Stomach smooth muscle (tissue), 2 donors: ENCODE measurements around the gene TAF6L.
A peak's percentile ranks its signal among the peaks of the same experiment; 100 is the strongest.
"Not testable (repeated sequence)": the region's sequence is repeated elsewhere in the genome, so short reads cannot be mapped to it uniquely, and the experiment has no call there.

Experiments
- H3K27ac ChIP-seq: one replicate; pipeline ENCODE4 v1.7.0; 2013; ENCODE audit warnings: mild to moderate bottlenecking, low read length, inconsistent platforms
- H3K27me3 ChIP-seq, 2 donors: one replicate each; pipeline ENCODE4 v1.7.0; 2013; ENCODE audit warnings: low read length in 2 of 2; ENCODE audit not compliant: insufficient read depth in 2 of 2, control insufficient read depth in 1 of 2
- H3K36me3 ChIP-seq, 2 donors: one replicate each; pipeline ENCODE4 v1.7.0; 2013; ENCODE audit warnings: low read length in 2 of 2; ENCODE audit not compliant: control insufficient read depth in 2 of 2, insufficient read depth in 2 of 2
- H3K4me1 ChIP-seq: one replicate; pipeline ENCODE4 v1.7.0; 2013; ENCODE audit warnings: low read length; ENCODE audit not compliant: control insufficient read depth, insufficient read depth
- H3K4me3 ChIP-seq, 2 donors: one replicate each; pipeline ENCODE4 v1.7.0; 2013; ENCODE audit warnings: low read length in 2 of 2
- H3K9ac ChIP-seq, 2 donors: one replicate each; pipeline ENCODE4 v1.7.0; 2013; ENCODE audit warnings: low read length in 2 of 2, mild to moderate bottlenecking in 1 of 2
- H3K9me3 ChIP-seq, 2 donors: one replicate each; pipeline ENCODE4 v1.7.0; 2013; ENCODE audit warnings: low read length in 2 of 2; ENCODE audit not compliant: control insufficient read depth in 2 of 2
- donor health status: healthy.
- donor health status: Pancreatic carcinoma.

TAF6L gene

DNA sequence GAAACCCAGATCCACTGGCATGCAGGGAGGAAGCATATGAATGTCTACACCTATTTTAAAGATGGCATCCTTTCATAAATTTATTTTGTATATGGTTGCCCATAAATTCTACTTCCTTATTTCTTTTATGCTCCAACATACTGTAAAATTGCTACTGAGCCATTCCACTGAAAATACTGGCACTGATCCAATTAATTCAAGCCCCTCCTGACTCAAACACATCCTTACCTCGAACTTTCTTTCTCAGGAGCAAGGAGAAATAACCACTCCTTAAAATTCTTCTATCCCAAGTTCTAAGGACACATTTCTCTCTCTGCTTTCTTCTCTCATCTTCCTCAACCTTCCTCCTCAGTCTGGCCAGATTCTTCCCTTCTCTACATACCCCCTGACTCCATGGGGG, 39.6 kb downstream of the TAF6L start:
- no peak overlapping the region for H3K9ac ChIP-seq
- no peaks in the 10 kb centered on the region for H3K27me3 ChIP-seq
- no peak overlapping the region for H3K4me3 ChIP-seq
- H3K4me1 ChIP-seq: peaks cover 8% of the 10 kb centered on the region
- peaks cover 7 to 8% of the 10 kb centered on the region in 2 donors for H3K36me3 ChIP-seq
- no peak overlapping the region for H3K27ac ChIP-seq
- H3K9me3 ChIP-seq: no peaks in the 10 kb centered on the region

DNA sequence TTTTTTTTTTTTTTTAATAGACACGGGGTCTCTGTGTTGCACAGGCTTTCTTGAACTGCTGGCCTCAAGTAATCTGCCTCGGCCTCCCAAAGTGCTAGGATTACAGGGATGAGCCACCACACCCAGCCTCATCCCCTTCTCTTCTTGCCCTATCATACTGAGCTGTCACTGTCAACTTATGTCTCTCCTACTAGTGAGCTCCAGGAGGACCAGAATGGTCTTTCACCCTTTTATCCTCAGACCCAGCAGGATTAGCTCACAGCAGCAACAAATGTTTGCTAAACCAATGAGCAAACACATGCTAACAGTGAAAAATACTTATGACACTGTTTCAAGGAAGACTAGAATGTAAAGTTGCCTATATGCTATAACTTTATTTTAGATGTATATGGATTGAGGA, 40.5 kb downstream of the TAF6L start:
- no peak overlapping the region for H3K9ac ChIP-seq
- H3K4me3 ChIP-seq: no peak overlapping the region
- no peaks in the 10 kb centered on the region for H3K27me3 ChIP-seq
- H3K27ac ChIP-seq: no peak overlapping the region
- H3K9me3 ChIP-seq: no peaks in the 10 kb centered on the region
- H3K36me3 ChIP-seq: peaks cover 7 to 8% of the 10 kb centered on the region in 2 donors
- H3K4me1 ChIP-seq: peaks cover under 1% of the 10 kb centered on the region

DNA sequence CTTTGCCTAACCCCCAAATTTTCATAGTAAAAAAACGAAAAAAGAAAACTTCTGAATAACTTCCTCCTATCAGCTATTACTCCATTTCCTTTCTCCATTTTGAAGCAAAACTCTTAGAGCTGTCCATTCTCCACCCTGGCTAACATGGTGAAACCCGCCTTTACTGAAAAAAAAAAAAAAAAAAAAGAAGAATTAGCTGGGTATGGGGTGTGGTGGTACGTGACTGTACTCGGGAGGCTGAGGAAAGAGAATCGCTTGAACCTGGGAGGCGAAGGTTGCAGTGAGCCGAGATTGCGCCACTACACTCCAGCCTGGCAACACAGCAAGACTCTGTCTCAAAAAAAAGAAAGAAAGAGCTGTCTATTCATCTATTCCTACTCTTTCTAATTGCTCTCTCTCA, 45.4 kb downstream of the TAF6L start:
- Histone ChIP-seq H3K4me3 (no peak overlapping the region), H3K9ac (no peak overlapping the region), H3K36me3 (peaks cover 8 to 13% of the 10 kb centered on the region in 2 donors), H3K9me3 (no peaks in the 10 kb centered on the region), H3K27ac (no peak overlapping the region), H3K4me1 (no peaks in the 10 kb centered on the region), H3K27me3 (no peaks in the 10 kb centered on the region)

DNA sequence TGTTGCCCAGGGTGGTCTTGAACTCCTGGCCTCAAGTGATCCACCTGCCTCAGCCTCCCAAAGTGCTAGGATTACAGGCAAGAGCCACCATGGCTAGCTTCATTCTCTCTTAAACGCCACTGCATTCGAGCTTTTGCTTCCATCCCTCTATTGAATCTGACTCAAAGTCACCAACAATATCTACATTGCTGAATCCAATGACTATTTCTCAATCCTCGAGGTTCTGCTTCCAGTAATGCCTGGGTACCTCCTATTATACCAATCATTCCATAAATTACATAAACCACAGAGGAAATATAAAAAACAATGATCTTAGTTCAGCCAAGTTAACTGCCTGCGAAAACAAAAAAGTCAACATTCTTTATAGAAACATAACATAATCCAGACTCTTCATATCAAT, 45.9 kb downstream of the TAF6L start:
- no peaks in the 10 kb centered on the region for H3K4me1 ChIP-seq
- H3K9me3 ChIP-seq: no peaks in the 10 kb centered on the region
- no peak overlapping the region for H3K27ac ChIP-seq
- no peaks in the 10 kb centered on the region for H3K27me3 ChIP-seq
- no peak overlapping the region for H3K4me3 ChIP-seq
- H3K9ac ChIP-seq: no peak overlapping the region
- H3K36me3 ChIP-seq: peaks cover 10 to 14% of the 10 kb centered on the region in 2 donors

DNA sequence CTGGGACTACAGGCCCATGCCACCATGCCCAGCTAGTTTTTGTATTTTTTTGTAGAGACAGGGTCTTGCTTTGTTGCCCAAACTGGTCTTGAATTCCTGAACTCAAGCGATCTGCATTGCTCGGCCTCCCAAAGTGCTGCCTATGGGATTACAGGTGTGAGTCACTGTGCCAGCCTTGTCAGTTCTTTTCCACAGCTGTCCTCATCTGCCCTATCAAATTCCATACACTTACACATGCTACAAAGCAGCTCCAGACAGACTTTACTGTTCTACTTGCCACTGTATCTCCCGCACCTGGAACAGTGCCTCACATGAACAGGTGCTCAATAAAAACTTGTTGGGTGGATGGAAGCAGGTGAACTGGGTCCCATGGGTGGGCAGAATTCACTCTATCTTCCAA, 52.5 kb downstream of the TAF6L start:
- Histone ChIP-seq H3K27ac (no peak overlapping the region), H3K9ac (no peak overlapping the region), H3K9me3 (no peaks in the 10 kb centered on the region), H3K27me3 (no peaks in the 10 kb centered on the region), H3K4me3 (no peak overlapping the region), H3K36me3 (peaks cover 45 to 49% of the 10 kb centered on the region in 2 donors), H3K4me1 (no peaks in the 10 kb centered on the region)

- H3K27ac ChIP-seq, H3K9me3 ChIP-seq, H3K9ac ChIP-seq, H3K4me3 ChIP-seq, H3K27me3 ChIP-seq: not testable (repeated sequence)
- peaks cover 31 to 37% of the 10 kb centered on the region in 2 donors for H3K36me3 ChIP-seq
- H3K4me1 ChIP-seq: peaks cover 16% of the 10 kb centered on the region
Measured at GRCh38 chr11:62828130-62828529, 56.9 kb downstream of the TAF6L start.

DNA sequence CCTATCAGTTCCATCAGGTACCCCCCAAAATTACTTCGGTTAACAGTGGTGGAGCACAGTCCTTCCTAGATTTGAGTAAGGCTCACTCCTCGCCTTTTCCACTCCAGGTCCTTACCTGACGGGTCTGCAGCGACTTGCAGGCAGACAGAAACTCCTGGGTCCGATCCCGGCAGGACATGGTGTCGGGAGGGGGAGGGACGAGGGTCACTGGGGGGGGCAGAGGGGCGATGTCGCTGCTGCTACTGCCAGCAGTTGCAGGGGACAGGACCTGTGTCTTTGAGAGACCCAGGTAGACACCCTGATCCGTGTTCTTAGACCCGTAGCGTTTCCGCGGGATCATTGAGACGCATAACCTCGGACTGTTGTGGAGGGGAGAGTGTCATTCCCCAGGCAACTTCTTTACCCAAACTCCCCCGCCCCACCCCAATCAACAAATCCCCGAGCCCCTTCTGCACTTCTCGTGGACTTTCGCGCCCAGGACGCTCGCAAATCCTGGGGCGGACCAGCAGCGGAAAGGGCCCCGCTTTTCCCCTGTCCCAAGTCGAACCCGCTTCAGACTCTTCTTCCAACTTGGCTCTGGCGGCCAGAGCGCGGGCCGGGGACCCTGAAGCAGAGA, 59.8 kb downstream of the TAF6L start:
- Histone ChIP-seq H3K27me3 (no peaks in the 10 kb centered on the region), H3K4me3 (peak overlapping the region; percentile 92 to 94), H3K9ac (peak overlapping the region; percentile 90 to 99), H3K36me3 (peaks cover 27 to 30% of the 10 kb centered on the region in 2 donors), H3K9me3 (no peaks in the 10 kb centered on the region), H3K27ac (peak overlapping the region; percentile 96), H3K4me1 (peaks cover 21% of the 10 kb centered on the region)

DNA sequence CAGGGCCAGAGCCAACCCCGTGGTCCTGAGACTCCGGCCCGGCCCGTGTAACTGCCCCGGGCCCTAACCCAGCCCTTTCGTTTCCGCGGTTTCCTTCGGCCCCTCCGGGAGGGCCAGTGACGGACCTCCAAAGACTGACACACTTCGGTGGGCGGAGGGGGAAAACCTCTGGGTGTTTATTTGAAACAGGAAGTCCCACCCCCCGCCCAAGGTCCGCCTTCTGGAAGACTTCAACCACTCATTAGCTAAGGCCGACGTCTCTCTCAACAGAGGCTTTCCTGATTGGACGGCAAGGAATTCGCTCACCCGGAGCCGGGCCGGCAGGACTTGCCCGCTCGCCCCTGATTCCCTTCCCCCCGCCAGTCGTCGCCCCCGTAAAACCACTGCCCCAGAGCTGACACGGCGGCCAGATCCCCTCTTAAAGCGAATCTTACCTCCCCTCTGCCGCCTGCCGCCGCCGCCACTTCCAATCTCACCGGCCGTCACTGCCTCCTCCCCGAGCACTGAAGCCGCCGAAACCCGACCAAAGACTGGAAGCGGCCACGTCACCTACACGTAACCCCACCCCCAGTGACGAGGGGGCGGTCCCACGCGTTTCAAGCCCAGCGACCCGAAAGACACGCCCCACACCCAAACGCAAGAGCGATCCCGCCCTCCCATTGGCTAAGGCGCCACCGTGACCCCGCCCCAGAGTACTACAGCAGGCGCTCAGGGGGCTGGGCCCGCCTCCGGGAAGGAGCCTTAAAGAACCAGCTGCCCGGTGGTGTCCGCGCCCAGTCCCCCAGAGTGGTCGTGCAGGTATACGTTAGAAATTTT, 60.5 kb downstream of the TAF6L start, which contains the start of gene STX5:
TSS of gene STX5 (minus strand) at position 532 of the 816 bp plus-strand sequence. CDS start 808 bp downstream, outside the sequence.
- Histone ChIP-seq H3K27ac (peak within 1 kb of the TSS; percentile 96), H3K36me3 (peaks cover 27 to 31% of the 10 kb centered on the region in 2 donors), H3K4me1 (peaks cover 21% of the 10 kb centered on the region), H3K9ac (peak within 1 kb of the TSS; percentile 96 to 99), H3K4me3 (peak within 1 kb of the TSS; percentile 92 to 94), H3K27me3 (no peaks in the 10 kb centered on the region), H3K9me3 (no peaks in the 10 kb centered on the region)

DNA sequence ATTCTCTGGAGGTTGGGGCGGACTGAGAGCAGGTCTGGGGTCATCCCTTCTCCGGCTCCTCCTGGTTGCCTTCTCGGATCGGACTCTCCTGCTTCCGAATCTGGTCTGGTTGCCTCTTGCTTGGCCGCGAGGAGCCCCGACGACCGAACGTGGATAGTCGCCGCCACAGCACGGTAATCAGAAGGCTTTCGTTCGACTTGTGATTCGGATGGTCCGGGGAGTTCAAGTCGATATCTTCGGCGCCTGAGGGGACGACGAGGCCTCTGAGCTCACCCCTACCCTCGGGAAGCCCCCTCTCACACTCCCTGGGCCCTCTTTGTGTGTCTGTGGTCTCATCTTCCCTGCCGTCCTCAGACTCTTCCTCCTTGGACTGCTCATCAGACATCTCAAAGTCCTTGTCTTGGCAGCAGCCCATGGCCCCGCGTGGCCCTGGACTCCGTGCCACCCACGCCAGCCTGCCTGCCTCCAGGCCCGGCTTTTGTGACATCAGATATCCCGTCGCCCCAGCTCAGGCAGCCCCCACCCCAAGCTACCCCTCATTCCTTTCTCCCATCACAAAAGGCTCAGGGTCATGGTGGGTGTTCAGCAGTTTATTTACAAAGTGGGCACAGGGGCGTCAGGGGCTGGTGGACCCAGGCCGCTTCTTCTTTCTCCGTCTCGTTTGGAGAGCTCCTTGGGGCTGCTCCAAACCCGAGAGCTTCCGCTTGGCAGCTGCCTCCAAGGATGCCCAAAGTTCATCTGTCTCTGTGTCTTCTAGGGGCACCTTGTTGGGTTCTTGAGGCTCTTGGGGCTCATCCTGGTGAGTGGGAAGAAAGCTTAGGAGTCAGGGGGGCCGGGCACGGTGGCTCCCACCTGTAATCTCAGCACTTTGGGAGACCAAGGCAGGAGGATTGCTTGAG, 61.4 kb downstream of the TAF6L start, which contains the start of gene TEX54:
TSS of gene TEX54 (minus strand) at position 506 of the 899 bp plus-strand sequence.
- H3K4me1 ChIP-seq: peaks cover 21% of the 10 kb centered on the region
- H3K36me3 ChIP-seq: peaks cover 19 to 23% of the 10 kb centered on the region in 2 donors
- no peaks in the 10 kb centered on the region for H3K9me3 ChIP-seq
- peak within 1 kb of the TSS; percentile 96 for H3K27ac ChIP-seq
- H3K27me3 ChIP-seq: no peaks in the 10 kb centered on the region
- H3K4me3 ChIP-seq: peak within 1 kb of the TSS; percentile 92 to 94
- peak within 1 kb of the TSS; percentile 96 to 99 for H3K9ac ChIP-seq

DNA sequence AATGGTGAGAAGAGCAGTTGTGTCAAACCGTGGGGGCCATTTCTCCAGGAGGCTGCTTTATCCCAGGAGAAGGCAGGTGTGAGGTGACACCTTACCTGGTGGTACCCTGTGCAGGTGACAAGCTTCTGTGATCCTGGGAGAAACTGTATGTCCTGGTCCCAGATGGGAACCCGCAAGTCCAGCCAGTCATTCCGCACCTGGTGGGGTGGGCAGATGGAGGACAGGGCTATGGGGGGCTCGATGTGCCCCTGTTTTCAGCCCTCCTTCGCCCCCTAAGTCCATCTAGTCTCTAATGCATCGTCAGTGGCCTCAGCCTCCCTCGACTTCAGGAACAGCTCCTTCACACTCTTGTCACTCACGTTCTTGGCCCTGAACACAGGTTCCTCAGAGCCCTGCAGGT, 64.1 kb downstream of the TAF6L start:
- H3K9me3 ChIP-seq: no peaks in the 10 kb centered on the region
- peaks cover 19 to 24% of the 10 kb centered on the region in 2 donors for H3K36me3 ChIP-seq
- H3K4me3 ChIP-seq: no peak overlapping the region
- no peak overlapping the region for H3K27ac ChIP-seq
- H3K4me1 ChIP-seq: peaks cover 29% of the 10 kb centered on the region
- H3K9ac ChIP-seq: no peak overlapping the region
- no peaks in the 10 kb centered on the region for H3K27me3 ChIP-seq
